ENCODE results near the gene SLC41A1.

The SLC41A1 gene

DNA sequence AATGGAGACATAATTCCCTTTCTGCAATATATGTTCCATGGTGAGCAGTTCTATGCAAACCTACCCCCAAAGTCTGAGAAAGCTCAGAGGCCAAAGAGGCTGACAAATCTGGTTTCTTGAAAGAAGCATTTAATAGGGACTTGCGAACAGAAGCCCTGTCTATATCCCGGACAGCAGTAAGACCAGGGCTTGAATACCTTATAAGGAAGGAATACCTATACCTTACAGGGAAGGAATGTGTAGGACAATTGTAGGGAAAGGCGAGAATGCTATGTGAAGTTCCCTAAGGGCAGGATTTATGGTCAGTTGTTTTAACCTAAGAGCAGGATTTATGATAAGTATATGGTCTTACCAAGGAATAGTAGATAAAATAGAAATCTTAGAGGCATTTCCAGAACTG, 5.0 kb upstream of the SLC41A1 start:
- no peak for DNase-seq

GRCh38 chr1:205817364-205817763, 4.4 kb upstream of the SLC41A1 start:
- DNase-seq = no peak

- no peak for DNase-seq
Observed at GRCh38 chr1:205813755-205814058, 709 bp upstream of the SLC41A1 start.

DNA sequence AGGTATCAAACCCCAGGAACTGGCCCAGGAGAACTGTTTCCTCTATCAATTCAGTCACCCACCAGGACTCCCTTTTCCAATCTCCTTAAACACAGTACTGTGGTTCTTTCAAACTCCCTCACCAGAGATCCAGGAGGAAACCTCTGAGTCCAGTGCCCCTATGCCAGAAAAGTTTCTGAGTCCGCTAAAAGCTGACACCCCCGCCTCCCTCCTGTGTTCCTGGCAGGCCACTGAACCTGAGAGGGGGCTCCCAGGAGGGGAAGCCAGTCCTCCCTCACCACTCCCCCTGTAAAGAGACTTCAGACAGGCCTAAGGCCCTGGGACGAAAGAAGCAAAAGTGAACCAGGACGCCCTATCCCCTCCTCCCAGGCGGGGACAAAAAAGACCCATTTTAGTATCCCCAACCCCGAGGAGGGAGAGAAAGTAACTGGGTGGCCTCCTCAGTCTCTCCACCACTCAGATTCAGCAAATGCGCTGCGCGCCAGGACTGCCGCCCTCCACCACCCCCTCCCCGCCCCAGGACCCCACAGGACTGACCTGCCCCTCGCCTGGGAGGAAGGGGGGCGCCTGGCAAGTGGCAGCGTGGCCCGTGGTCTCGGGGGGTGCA, 624 bp downstream of the SLC41A1 start:
- DNase-seq = no peak

DNA sequence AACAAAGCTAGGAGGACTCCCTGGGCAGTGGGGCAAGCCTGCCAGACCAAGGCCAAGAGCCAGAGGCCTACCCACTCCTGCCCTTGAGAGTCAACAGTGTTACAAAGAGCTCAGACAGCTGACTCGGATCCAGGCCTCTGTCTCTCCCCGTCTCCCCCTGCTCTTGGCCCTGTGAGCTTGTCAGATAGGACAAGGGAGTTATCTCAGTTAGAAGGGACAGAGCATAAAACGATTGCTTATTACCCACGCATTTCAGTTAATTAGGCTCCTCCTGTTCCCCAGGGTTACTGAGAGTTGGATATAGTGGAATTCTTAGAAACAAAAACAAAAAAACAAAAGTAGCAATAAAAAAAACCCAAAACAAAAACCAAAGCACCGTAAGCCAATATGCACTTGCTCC, 1.3 kb downstream of the SLC41A1 start:
- DNase-seq = no peak

- no peak for DNase-seq
Observed at GRCh38 chr1:205810448-205811157, 2.4 kb downstream of the SLC41A1 start.

DNA sequence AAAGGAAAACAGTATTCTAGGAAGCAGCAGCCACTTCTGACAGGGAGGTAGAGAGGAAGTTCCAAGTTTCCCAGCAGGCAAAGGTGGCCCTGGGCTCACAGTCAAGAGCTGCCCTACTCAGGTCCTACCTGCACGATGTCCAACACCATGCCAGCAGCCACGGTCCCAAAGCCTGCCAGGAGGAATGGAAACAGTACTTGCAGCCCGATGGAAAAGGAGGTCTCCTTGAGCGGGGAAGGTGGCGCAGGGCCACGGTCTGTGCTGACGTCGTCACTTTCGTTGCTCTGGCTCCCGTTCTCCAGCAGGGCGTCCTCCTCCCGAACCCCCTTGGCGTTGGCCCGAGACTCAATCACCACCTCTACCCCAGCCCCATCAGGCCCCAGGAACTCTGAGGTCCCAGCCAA, 3.1 kb downstream of the SLC41A1 start:
- no peak for DNase-seq

DNA sequence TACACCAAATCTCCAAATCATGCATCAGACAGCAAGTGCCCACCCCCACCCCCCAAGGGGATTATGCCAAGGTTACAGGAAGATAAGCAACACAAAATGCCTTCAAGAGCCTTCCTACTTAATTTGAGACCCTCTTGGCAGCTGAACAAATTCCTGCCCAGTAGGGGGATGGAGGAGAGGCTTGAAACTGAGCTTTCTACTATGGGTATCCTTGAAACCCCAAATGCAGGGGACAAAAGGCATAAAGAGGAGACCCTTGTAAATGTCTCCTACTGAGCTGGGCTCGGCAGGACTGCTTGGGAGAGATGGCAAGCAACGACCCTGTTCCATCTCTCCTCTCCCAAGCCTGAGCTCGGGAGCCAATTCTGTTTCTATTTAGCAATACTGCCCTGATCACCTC, 3.5 kb downstream of the SLC41A1 start:
- DNase-seq = no peak

GRCh38 chr1:205805082-205805711, 7.8 kb downstream of the SLC41A1 start:
- peak; percentile 41 for DNase-seq

DNA sequence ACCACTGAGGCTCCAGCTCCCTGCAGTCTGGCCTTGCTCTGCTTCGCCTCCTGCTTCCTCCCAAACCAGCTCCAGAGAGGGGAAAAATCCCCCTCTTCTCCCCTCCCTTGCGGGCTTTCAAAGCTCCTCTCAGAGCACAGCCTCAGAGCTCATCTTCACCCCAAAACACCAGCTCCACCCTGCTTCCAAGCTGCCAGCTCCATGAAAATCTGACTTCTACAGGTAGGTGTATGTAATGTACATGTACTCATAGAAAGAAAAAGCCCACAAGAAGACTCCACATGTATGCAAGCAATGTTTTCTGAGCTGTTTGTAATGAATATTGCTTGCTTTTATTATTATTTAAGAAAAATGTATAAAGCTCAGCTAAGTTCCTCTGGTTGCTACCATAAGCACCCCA, 8.4 kb downstream of the SLC41A1 start:
- DNase-seq = no peak

GRCh38 chr1:205803986-205804385, 9.0 kb downstream of the SLC41A1 start:
- DNase-seq = no peak

DNA sequence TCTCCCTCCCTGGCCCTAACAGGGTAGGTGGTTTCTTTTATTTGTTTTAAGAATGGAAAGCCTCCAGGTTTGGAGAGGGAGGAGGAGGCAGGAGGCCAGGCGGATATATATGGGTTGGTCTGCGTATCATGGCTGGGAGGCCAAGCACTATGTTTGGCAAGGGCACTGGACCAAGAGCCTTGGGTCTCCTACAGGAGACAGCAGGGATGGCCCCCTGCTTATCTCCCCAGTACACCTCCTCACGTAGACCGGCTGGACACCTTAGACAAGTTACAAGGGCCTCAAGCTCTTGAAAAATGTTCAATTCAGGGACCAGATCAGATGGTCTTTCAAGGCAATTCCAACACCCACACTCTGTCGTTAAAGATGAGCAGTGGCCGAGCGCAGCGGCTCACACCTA, 10.9 kb downstream of the SLC41A1 start:
- no peak for DNase-seq

DNA sequence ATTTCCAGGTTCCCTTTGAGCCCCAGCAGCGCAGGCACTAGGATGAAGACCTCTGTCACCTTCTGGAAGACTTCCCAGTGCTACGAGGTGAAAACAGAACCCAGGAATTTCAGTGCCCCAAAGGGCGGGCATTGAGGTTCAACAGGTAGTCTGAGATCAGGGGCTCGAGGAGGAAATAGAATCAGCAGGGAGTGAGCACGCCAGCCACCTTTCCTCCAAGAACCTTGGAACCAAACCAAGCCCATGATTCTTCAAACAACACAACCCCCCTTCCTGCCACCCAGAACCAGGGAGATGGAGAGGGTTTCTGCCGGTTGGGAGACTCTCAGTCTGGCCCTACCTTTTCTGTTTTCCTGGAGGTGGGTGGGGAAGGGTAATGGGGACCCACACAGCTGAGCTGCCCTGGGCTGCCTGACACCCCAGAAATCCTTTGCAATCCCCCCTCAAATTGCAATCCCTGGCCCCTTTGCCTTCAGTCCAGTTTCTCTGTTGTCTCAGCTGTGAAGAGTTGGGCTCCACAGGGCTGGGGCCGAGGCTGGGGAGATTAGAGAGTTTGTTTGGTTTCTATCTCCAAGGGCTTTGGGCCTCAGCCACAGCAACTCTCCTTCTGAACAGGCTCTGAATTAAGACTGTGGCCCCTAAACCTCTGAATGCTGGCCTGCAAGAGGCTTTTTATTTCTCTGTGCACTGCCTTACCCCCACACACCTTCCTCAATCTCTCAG, 11.9 kb downstream of the SLC41A1 start:
- no peak for DNase-seq

GRCh38 chr1:205800427-205800826, 12.6 kb downstream of the SLC41A1 start:
- DNase-seq = no peak

DNA sequence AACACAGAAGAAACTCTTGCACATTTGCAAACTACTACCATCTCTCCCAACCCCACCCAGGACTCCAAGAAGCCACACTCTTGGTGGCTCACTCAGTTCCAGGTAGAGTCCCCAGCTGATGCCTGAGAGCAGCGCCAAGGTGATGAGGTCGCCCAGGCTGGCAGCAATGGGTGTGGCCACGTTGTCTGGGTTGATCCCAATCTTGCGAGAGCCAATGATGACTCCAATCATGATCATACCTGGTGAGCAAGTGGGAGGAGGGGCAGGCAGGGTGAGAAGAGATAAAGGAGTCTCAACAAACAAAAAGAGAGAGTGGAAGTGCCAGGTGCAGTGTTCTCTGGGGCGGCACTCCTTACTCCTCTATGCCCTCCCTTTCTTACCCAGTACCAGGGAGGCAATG, 14.4 kb downstream of the SLC41A1 start:
- DNase-seq = no peak

- DNase-seq = peak; percentile 32
Observed at GRCh38 chr1:205797168-205797567, 15.8 kb downstream of the SLC41A1 start.

GRCh38 chr1:205794011-205794730, 18.8 kb downstream of the SLC41A1 start:
- peak; percentile 93 for DNase-seq

GRCh38 chr1:205792961-205793673, 19.9 kb downstream of the SLC41A1 start:
- no peak for DNase-seq

GRCh38 chr1:205792481-205792881, 20.5 kb downstream of the SLC41A1 start:
- DNase-seq = no peak

DNA sequence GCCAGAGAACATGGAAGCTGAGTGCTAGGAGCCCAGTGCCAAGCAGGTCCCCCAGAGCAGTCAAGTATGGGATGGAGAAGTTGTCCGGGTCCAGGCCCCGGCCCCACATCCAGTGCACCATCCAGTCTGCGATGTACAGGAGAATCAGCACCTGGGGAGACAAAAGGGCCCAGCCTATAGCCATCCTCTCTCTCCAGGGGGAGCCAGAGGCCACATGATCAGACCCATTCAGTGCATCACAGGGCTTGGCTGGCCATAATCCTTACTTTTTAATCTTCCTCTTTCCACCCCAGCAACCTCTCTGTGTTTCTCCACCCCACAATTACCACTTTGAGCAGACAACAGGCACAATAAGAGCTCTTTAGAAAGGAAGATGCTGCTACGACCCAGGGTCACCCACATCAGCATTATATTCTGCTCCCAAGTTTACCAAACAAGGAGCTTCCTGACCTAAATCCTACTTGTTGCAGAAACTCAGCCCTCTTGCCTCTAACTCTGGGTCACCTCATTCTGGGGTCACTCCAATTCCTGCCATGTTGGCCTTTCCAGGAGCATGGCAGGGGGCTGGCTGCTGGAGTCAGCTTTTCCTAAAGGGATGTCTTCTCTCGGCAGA, 21.3 kb downstream of the SLC41A1 start:
- peak; percentile 73 for DNase-seq

DNA sequence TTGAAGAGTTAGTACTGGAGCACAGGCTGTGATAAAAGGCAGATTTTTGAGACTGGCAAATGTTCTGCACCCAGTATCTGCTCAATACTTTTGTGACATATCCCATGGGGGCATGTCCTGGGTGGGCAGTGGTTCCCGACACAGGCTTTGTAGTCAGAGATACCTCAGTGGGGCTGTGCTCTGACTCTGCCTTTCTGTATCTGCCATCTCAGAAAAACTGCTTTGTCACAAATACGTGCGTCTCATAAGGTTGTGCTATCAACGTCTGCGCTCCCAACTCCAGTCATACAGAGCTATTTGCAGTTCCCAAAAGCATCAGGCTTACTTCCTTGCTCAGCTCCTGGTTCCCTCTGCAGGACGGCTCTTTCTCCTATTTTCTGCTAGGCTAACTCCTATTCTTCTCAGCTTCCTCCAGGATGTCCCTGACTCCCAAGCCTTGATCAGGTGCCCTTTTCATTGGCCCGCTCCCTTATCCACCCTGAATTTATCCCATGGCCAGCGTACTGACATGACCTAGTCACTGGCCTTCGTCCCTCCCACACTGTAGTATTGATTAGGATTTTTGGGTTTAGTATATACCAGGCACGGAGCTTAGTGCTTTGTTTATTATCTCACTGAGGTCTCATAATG, 25.6 kb downstream of the SLC41A1 start:
- no peak for DNase-seq

GRCh38 chr1:205786601-205787000, 26.4 kb downstream of the SLC41A1 start:
- DNase-seq = no peak
